Adrenal gland (tissue), 12 donors: Measurements from ENCODE around the gene PRM2. TPM values are rescaled to one million over a fixed set of nuclear protein-coding genes. Genes with fewer than 3 reads are reported as not detected.

ENCODE experiments used
- DNase-seq, 7 donors: peaks; one replicate each; pipeline ENCODE4 v3.0.0-alpha.2; 2019 to 2020
- H3K27ac ChIP-seq, 5 donors: fragments of 200-600 bp; sonication (generic) in 4 of 5; 1 replicate in 3 of 5; 2 replicates in 2 of 5; pipeline versions ENCODE4 v1.5.1 to v1.8.0; 2016 to 2020; ENCODE audit warnings: mild to moderate bottlenecking in 1 of 5
- H3K27me3 ChIP-seq: fragments of 200-600 bp; 2 replicates; pipeline ENCODE4 v1.8.0; 2021
- H3K36me3 ChIP-seq, 2 donors: fragments of 200-600 bp; replicated peaks in 1 of 2; 1 replicate in 1 of 2; 2 replicates in 1 of 2; pipeline versions ENCODE4 v1.5.1 to v1.8.0; 2018 to 2022
- H3K4me1 ChIP-seq, 2 donors: fragments of 200-600 bp; replicated peaks in 1 of 2; 1 replicate in 1 of 2; 2 replicates in 1 of 2; pipeline versions ENCODE4 v1.5.1 to v1.8.0; 2018 to 2021
- H3K4me3 ChIP-seq, 4 donors: fragments of 200-600 bp; sonication (generic) in 3 of 4; one replicate each; pipeline ENCODE4 v1.5.1; 2016 to 2018
- H3K9me3 ChIP-seq, 3 donors: fragments of 200-600 bp; sonication (generic) in 1 of 3; replicated peaks in 1 of 3; 1 replicate in 2 of 3; 2 replicates in 1 of 3; pipeline versions ENCODE4 v1.5.1 to v1.8.0; 2016 to 2021
- CTCF ChIP-seq, 6 experiments: fragments of 450-650 bp in 4 of 6; fragments of 200-600 bp in 2 of 6; sonication (generic) in 1 of 6; IDR thresholded peaks; 1 replicate in 5 of 6; 2 replicates in 1 of 6; pipeline versions ENCODE4 v1.5.1 to v1.8.0; 2016 to 2021; ENCODE audit warnings: antibody characterized with exemption in 6 of 6, mild to moderate bottlenecking in 2 of 6, moderate library complexity in 1 of 6
- POLR2A ChIP-seq, 2 donors: fragments of 450-650 bp; IDR thresholded peaks; one replicate each; pipeline ENCODE4 v1.6.1; 2017; ENCODE audit warnings: antibody characterized with exemption in 2 of 2, mild to moderate bottlenecking in 2 of 2, moderate library complexity in 1 of 2
- WGBS, 4 donors: extraction: QIAGEN DNeasy Blood & Tissue Kit in 2 of 4; methylation state at CpG; one replicate each; pipeline versions ENCODE4 v1.1.5 to v1.1.7; 2013 to 2017; 5-methylcytosine and 5-hydroxymethylcytosine counted together
- intact Hi-C, 2 donors: fragments of 100-400 bp; cut with DNase I; formaldehyde crosslinking; loops; one replicate each; pipeline versions ENCODE4 v1.14.1 to v1.15.0; 2022 to 2023
- polyA plus RNA-seq, 3 donors: library from polyadenylated mRNA; stranded (reverse); fragments of 200-250 nt in 2 of 3; fragments of 350-450 nt in 1 of 3; fragmentation: Illumina TruSeq in 1 of 3; extraction: RNeasy Lipid Tissue Mini Kit (QIAGEN cat#74804) in 1 of 3; gene quantifications; one replicate each; pipeline ENCODE4 v1.2.3, GENCODE V29; 2013 to 2014
- total RNA-seq, 9 donors: library from RNA; depleted of rRNA in 4 of 9; stranded (reverse); fragments of >200 nt in 4 of 9; fragments of 120-200 nt in 1 of 9; fragmentation: NEBNext Ultra II Directional in 1 of 9; extraction: Animal tissue kit (Norgen Biotek cat#: 25700) in 1 of 9; gene quantifications; one replicate each; pipeline versions ENCODE4 v1.1.0 to v1.2.4, GENCODE V29; 2013 to 2023
- donor health status: healthy with polysubstance abuse.
- donor health status: Bipolar disorder and iron deficiency.
- donor health status: DM: yes; HTN: yes; CAD: no.
- donor health status: DM: no; HTN: no; CAD: no.
- donor health status: DM: no; HTN: no; CAD: no.
- donor health status: DM: yes; HTN: yes; CAD: no.

Gene PRM2
- total and polyA plus RNA-seq, 12 donors, result not detected

- TF ChIP-seq CTCF (IDR thresholded peaks at IDR 0.05) (no peak), POLR2A (IDR thresholded peaks at IDR 0.05) (no peak)
- 92 to 99% (median 98%) methylated on average over 6 to 11 of the region's 11 CpGs for WGBS, 4 donors
- no peaks in the 10 kb centered on the region for H3K36me3 ChIP-seq
- H3K9me3 ChIP-seq, result no peaks in the 10 kb centered on the region
- intact Hi-C loops, result no loop called here
- DNase-seq, result no peak
- H3K27ac ChIP-seq, result no peak within 1 kb of the TSS
- no peak within 1 kb of the TSS for H3K4me3 ChIP-seq
- H3K27me3 ChIP-seq, result no peaks in the 10 kb centered on the region
- H3K4me1 ChIP-seq, result no peaks in the 10 kb centered on the region
Measured at GRCh38 chr16:11268921-11269375, 7.3 kb downstream of the PRM2 start, which contains the start of gene TNP2. Gene TNP2, minus strand, starts transcription at chr16:11269325. Its CDS starts 63 bp downstream, at chr16:11269262.

- no peak for TF ChIP-seq CTCF (IDR thresholded peaks at IDR 0.05)
- TF ChIP-seq POLR2A (IDR thresholded peaks at IDR 0.05), result no peak
- no peaks in the 10 kb centered on the region for H3K4me1 ChIP-seq
- no peak for DNase-seq
- 74 to 95% (median 89%) methylated on average over 5 to 7 of the region's 7 CpGs for WGBS, 4 donors
- H3K4me3 ChIP-seq, result no peak overlapping the region
- no peaks in the 10 kb centered on the region for H3K9me3 ChIP-seq
- intact Hi-C loops, result no loop called here
- H3K27ac ChIP-seq, result no peak overlapping the region
- no peaks in the 10 kb centered on the region for H3K27me3 ChIP-seq
- H3K36me3 ChIP-seq, result no peaks in the 10 kb centered on the region
Measured at GRCh38 chr16:11265124-11265523, 11.2 kb downstream of the PRM2 start.

GRCh38 chr16:11264155-11264832, 12.0 kb downstream of the PRM2 start:
- TF ChIP-seq CTCF (IDR thresholded peaks at IDR 0.05) (no peak), POLR2A (IDR thresholded peaks at IDR 0.05) (no peak)
- Histone ChIP-seq H3K4me3 (no peak overlapping the region), H3K4me1 (peaks cover 0 to 7% of the 10 kb centered on the region in 2 donors), H3K27ac (no peak overlapping the region), H3K27me3 (no peaks in the 10 kb centered on the region), H3K9me3 (no peaks in the 10 kb centered on the region), H3K36me3 (no peaks in the 10 kb centered on the region)
- intact Hi-C loops, result no loop called here
- DNase-seq, result no peak
- 77 to 91% (median 84%) methylated on average over 9 of the region's 9 CpGs for WGBS, 4 donors

- 72 to 83% (median 75%) methylated on average over 4 of the region's 4 CpGs for WGBS, 4 donors
- H3K36me3 ChIP-seq, result no peaks in the 10 kb centered on the region
- no peak for TF ChIP-seq POLR2A (IDR thresholded peaks at IDR 0.05)
- no peak for TF ChIP-seq CTCF (IDR thresholded peaks at IDR 0.05)
- intact Hi-C loops, result no loop called here
- peaks cover 0 to 13% of the 10 kb centered on the region in 2 donors for H3K4me1 ChIP-seq
- no peak overlapping the region for H3K27ac ChIP-seq
- H3K27me3 ChIP-seq, result no peaks in the 10 kb centered on the region
- DNase-seq, result no peak
- no peak overlapping the region for H3K4me3 ChIP-seq
- H3K9me3 ChIP-seq, result no peaks in the 10 kb centered on the region
Measured at GRCh38 chr16:11263737-11264136, 12.5 kb downstream of the PRM2 start.
